ENCODE results near the gene MACROD1. TPM values are rescaled to one million over a fixed set of nuclear protein-coding genes. Genes with fewer than 3 reads are reported as not detected.
"Not testable (repeated sequence)": the region's sequence is repeated elsewhere in the genome, so short reads cannot be mapped to it uniquely, and the experiment has no call there.

MACROD1 gene
- total RNA-seq, 2 donors from 2014 or later: 11.0 to 25.3 TPM

DNA sequence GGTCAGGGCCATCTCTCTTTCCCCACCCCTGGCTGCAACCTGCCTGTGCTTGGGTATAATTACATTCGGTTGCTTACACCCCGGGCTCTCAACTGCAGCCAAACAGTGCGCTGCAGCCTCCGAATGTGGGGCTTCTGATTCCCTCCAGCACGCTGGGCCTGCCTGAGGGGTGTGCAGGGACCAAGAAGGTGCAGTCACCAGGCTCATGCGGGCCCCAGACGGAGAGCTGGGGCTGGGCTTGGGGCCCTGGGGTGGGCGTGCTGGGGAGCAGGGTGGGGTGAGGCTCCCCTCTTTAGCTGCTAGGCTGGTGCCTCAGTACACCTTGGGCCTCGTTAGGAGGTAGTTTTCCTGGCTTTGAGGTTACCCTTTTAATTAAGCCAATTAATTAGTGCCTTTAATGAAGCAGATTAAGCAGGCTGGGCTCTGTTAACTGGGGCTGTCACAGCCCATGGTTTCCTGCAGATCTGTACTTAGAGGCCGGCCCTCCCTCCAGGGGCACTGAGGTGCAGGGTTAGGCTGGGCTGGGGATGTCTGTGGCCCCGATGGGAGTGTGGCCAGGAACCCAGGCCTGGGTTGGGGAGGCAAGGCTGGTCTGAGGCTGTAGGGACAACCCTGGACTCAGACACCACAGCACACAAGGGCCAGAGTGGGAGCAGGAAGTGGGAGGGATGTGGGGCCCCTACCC is 112.8 kb downstream of the MACROD1 start:
- Mint-ChIP-seq H3K36me3 (no peaks in the 10 kb centered on the region), H3K27ac (no peak overlapping the region), H3K9me3 (no peaks in the 10 kb centered on the region)
- ATAC-seq: no peak
- no peak for DNase-seq (ENCODE audit: low spot score in 2 of 2)

DNA sequence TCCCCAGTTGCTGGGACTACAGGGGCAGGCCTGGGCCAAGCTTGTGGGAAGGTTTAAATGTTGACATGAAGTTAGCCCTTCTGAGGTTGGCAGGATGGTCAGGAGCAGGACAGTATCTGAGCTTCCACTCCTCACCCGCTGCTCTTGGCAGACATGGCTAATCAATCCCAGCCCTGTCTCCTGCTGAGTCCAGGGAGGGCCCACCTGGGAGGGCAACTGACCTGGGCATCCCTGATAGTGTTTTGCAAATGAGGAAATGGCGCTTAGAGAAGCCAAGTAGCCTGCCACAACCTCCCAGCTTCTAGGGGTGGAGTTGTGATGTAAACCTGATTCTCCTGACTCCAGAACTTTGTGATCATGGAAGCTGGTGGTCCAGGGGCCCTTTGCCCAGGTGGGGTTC is 113.5 kb downstream of the MACROD1 start:
- Mint-ChIP-seq H3K36me3 (no peaks in the 10 kb centered on the region), H3K27ac (no peak overlapping the region), H3K9me3 (no peaks in the 10 kb centered on the region)
- ATAC-seq: no peak
- DNase-seq (ENCODE audit: low spot score in 2 of 2): no peak

DNA sequence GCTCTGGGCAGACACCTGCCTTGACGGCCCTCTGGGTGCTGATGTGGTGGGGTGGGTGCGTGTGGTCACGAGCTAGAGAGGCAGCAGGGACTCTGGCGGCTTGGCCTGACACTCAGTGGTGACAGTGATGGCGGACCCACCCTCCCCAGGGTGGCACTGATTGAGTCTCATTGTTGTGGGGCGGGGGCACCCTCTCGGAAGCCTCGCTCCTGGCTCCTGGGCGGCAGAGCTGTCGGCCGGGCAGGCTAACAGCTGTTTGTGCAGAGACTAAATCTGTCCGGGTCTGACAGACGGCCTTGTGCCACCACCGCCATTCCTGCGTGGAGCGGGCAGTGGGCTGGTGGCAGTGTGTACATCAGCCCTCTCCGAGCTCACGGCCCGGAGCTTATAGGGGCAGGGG is 114.6 kb downstream of the MACROD1 start:
- Mint-ChIP-seq H3K27ac (no peak overlapping the region), H3K9me3 (no peaks in the 10 kb centered on the region), H3K36me3 (no peaks in the 10 kb centered on the region)
- DNase-seq (ENCODE audit: low spot score in 2 of 2): no peak
- no peak for ATAC-seq

DNA sequence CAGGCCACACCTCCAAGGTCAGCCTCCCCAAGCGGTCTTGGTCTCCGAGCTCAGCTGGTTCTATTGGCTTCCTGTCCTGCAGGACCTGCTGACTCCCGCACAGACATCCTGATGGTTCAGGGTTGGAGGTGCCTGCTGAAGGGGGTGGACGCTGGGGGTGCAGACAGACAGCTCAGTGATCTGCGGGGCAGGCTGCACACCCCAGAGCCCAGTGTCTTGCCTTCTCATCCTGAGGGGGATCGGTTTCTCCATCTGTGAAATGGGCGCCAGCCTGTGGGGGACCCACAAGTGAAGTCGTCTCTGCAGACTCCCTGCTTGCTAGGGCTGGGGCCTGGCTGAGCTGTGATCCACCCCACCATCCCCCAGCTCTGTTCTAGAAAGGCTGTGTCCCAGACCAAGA is 116.4 kb downstream of the MACROD1 start:
- Mint-ChIP-seq H3K27ac (no peak overlapping the region), H3K9me3 (no peaks in the 10 kb centered on the region), H3K36me3 (no peaks in the 10 kb centered on the region)
- ATAC-seq (no peak), DNase-seq (ENCODE audit: low spot score in 2 of 2) (no peak)

- Mint-ChIP-seq H3K9me3 (no peaks in the 10 kb centered on the region), H3K27ac (no peak overlapping the region), H3K36me3 (no peaks in the 10 kb centered on the region)
- no peak for DNase-seq (ENCODE audit: low spot score in 2 of 2)
- no peak for ATAC-seq
These were observed 117.7 kb downstream of the MACROD1 start for GRCh38 chr11:64048042-64048854.

- not testable (repeated sequence) for ATAC-seq; DNase-seq (ENCODE audit: low spot score in 2 of 2); H3K27ac Mint-ChIP-seq; H3K36me3 Mint-ChIP-seq; H3K9me3 Mint-ChIP-seq
These were observed 118.5 kb downstream of the MACROD1 start for GRCh38 chr11:64047373-64047772.

- no peaks in the 10 kb centered on the region for H3K9me3 Mint-ChIP-seq
- H3K36me3 Mint-ChIP-seq: no peaks in the 10 kb centered on the region
- DNase-seq (ENCODE audit: low spot score in 2 of 2) (no peak), ATAC-seq (no peak)
- no peak overlapping the region for H3K27ac Mint-ChIP-seq
These were observed 120.2 kb downstream of the MACROD1 start for GRCh38 chr11:64045700-64046099.

- H3K9me3 Mint-ChIP-seq: no peaks in the 10 kb centered on the region
- DNase-seq (ENCODE audit: low spot score in 2 of 2): no peak
- no peak for ATAC-seq
- H3K27ac Mint-ChIP-seq: no peak overlapping the region
- H3K36me3 Mint-ChIP-seq: no peaks in the 10 kb centered on the region
These were observed 121.1 kb downstream of the MACROD1 start for GRCh38 chr11:64044730-64045393.

DNA sequence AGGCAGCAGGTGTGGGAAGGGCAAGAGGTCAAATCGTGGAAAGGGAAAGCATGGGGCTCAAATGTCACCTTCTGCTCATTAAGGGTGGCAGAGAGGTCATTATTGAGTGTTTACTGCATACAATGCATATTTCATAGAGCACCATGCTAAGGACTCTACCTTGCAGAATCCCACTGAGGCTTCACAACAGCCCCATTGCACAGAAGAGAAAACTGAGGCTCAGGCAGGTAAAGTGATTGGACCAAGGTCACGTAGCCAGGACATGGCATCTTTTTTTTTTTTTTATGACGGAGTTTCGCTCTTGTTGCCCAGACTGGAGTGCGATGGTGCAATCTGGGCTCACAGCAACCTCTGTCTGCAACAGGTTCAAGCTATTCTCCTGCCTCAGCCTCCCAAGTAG is 122.4 kb downstream of the MACROD1 start:
- Mint-ChIP-seq H3K36me3 (no peaks in the 10 kb centered on the region), H3K27ac (no peak overlapping the region), H3K9me3 (no peaks in the 10 kb centered on the region)
- DNase-seq (ENCODE audit: low spot score in 2 of 2) (no peak), ATAC-seq (no peak)

- no peaks in the 10 kb centered on the region for H3K36me3 Mint-ChIP-seq
- no peaks in the 10 kb centered on the region for H3K9me3 Mint-ChIP-seq
- no peak for ATAC-seq
- no peak for DNase-seq (ENCODE audit: low spot score in 2 of 2)
- H3K27ac Mint-ChIP-seq: no peak overlapping the region
These were observed 123.6 kb downstream of the MACROD1 start for GRCh38 chr11:64042301-64042700.

DNA sequence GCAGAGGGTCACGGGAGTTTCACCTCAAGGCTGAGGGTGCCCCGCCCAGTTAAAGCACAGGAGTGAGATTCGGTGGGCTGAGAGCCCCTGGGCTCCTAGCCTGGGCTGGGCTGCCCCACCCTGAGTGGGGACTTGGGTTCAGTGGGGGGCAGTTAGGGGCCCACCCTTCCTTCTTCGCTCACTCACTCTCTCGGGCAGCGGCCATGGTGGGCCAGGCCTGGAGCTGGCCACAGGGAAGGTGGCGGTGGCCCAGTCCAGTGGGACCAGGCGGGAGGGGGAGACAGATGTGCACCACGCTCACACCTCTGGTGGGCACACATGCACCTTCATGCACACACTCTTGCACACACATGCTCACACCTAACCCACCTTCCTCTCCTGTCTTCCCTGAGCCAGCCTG is 124.1 kb downstream of the MACROD1 start:
- DNase-seq (ENCODE audit: low spot score in 2 of 2): no peak
- H3K9me3 Mint-ChIP-seq: no peaks in the 10 kb centered on the region
- no peaks in the 10 kb centered on the region for H3K36me3 Mint-ChIP-seq
- no peak for ATAC-seq
- no peak overlapping the region for H3K27ac Mint-ChIP-seq

DNA sequence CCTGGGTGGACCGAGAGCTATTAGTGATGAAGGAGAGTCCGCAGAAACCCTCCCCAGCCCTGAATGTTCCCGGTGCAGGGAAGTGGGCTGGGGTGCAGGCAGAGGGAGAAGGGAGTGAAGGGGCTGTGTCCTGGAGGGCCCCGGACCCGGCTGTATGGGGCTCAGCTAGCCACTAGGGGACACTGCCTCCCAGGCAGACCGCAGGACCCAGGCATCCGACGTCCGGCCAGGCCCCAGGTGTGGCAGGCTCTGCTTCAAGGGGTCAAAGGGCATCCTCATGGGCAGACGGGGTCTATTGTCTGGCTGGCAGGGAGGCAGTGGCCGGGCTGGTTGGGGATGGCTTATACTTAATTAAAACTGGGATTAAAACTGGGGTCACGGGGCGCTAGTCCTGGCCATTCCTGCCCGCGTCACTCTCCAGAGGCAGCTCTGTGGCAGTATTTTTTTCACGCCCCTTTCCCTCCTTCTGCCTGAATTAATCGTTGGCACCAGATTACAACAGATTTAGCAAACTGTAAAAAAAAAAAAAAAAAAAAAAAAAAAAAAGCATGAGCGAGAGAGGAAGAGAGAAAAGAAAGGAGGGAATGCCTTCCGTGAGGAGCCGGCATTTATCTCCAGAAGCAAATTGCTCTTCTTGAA is 125.1 kb downstream of the MACROD1 start:
- H3K27ac Mint-ChIP-seq: no peak overlapping the region
- no peaks in the 10 kb centered on the region for H3K9me3 Mint-ChIP-seq
- no peaks in the 10 kb centered on the region for H3K36me3 Mint-ChIP-seq
- ATAC-seq (no peak), DNase-seq (ENCODE audit: low spot score in 2 of 2) (no peak)

- Mint-ChIP-seq H3K9me3 (no peaks in the 10 kb centered on the region), H3K36me3 (peaks cover 4% of the 10 kb centered on the region in 2 donors), H3K27ac (no peak overlapping the region)
- DNase-seq (ENCODE audit: low spot score in 2 of 2): no peak
- ATAC-seq: no peak
These were observed 126.8 kb downstream of the MACROD1 start for GRCh38 chr11:64039012-64039665.

- H3K9me3 Mint-ChIP-seq: no peaks in the 10 kb centered on the region
- H3K36me3 Mint-ChIP-seq: peaks cover 4% of the 10 kb centered on the region in 2 donors
- ATAC-seq (no peak), DNase-seq (ENCODE audit: low spot score in 2 of 2) (no peak)
- no peak overlapping the region for H3K27ac Mint-ChIP-seq
These were observed 127.4 kb downstream of the MACROD1 start for GRCh38 chr11:64038500-64038899.

GRCh38 chr11:64037027-64037634 is 128.8 kb downstream of the MACROD1 start:
- DNase-seq (ENCODE audit: low spot score in 2 of 2) (no peak), ATAC-seq (peak in 1 of 2 donors; percentile 9)
- Mint-ChIP-seq H3K36me3 (peaks cover 4% of the 10 kb centered on the region in 2 donors), H3K9me3 (no peaks in the 10 kb centered on the region), H3K27ac (no peak overlapping the region)
